H1 (cell line): ENCODE measurements around the gene GRAMD1B. TPM values are rescaled to one million over a fixed set of nuclear protein-coding genes. Genes with fewer than 3 reads are reported as not detected.

Experiments
- CTCF ChIA-PET: fragments of 300-600 bp; sonication (Branson Sonifier 250); formaldehyde crosslinking; loops from one replicate; lab custom pipeline; 2021; ENCODE audit not compliant: partially characterized antibody; lab: Charles Lee
- POLR2A ChIA-PET: fragments of 300-600 bp; sonication (Branson Sonifier 250); formaldehyde crosslinking; loops from one replicate; lab custom pipeline; 2021; ENCODE audit warnings: inconsistent platforms; ENCODE audit not compliant: partially characterized antibody; lab: Charles Lee
- DNase-seq, 2 experiments: peaks; one replicate each; pipeline versions ENCODE4 v3.0.0 to v3.0.0-alpha.2; 2010 to 2022; ENCODE audit warnings: low spot score in 2 of 2, low read depth in 1 of 2, mixed read lengths in 1 of 2
- FAIRE-seq: peaks from 2 replicates; lab custom pipeline; 2011; peaks lifted over from hg19 to GRCh38; lab: Jason Lieb, UNC
- H2AFZ ChIP-seq: 2 replicates; pipeline ENCODE4 v1.8.1; 2012; ENCODE audit warnings: low read length, inconsistent platforms
- H2AK5ac ChIP-seq: 2 replicates; pipeline ENCODE4 v1.6.1; 2013; ENCODE audit warnings: low read depth, low read length
- H2BK120ac ChIP-seq: replicated peaks from 2 replicates; pipeline ENCODE3; 2013; ENCODE audit warnings: low read depth, low read length, inconsistent platforms
- H2BK12ac ChIP-seq: 2 replicates; pipeline ENCODE4 v1.6.1; 2013; ENCODE audit warnings: low read depth, low read length
- H2BK15ac ChIP-seq: 2 replicates; pipeline ENCODE4 v1.6.1; 2013; ENCODE audit warnings: low read length
- H2BK20ac ChIP-seq: 2 replicates; pipeline ENCODE4 v1.6.1; 2013; ENCODE audit warnings: low read length
- H2BK5ac ChIP-seq: 2 replicates; pipeline ENCODE4 v1.6.1; 2013; ENCODE audit warnings: low read depth, low read length
- H3K14ac ChIP-seq: 2 replicates; pipeline ENCODE4 v1.6.1; 2013; ENCODE audit warnings: inconsistent platforms; ENCODE audit not compliant: insufficient read length
- H3K18ac ChIP-seq: 2 replicates; pipeline ENCODE4 v1.6.1; 2013; ENCODE audit warnings: low read length; ENCODE audit errors: extremely low read depth
- H3K23ac ChIP-seq: 2 replicates; pipeline ENCODE4 v1.6.1; 2013; ENCODE audit warnings: inconsistent platforms; ENCODE audit not compliant: insufficient read length
- H3K23me2 ChIP-seq: 2 replicates; pipeline ENCODE4 v1.6.1; 2013; ENCODE audit warnings: low read depth, low read length
- H3K27ac ChIP-seq: 2 replicates; pipeline ENCODE4 v1.6.1; 2011; ENCODE audit warnings: low read depth, low read length, inconsistent platforms
- H3K27me3 ChIP-seq, 4 experiments: replicated peaks in 1 of 4; 1 replicate in 1 of 4; 2 replicates in 3 of 4; pipeline versions ENCODE4 v1.6.1 to v1.8.1; 2011 to 2013; ENCODE audit warnings: low read length in 3 of 4, mild to moderate bottlenecking in 3 of 4, inconsistent platforms in 2 of 4, mixed read lengths in 2 of 4, moderate library complexity in 1 of 4; ENCODE audit not compliant: control insufficient read depth in 3 of 4, insufficient read depth in 3 of 4; ENCODE audit errors: extremely low read depth in 1 of 4
- H3K36me3 ChIP-seq, 4 experiments: 2 replicates each; pipeline versions ENCODE4 v1.6.1 to v1.8.1; 2011 to 2013; ENCODE audit warnings: mild to moderate bottlenecking in 4 of 4, low read length in 3 of 4, moderate library complexity in 2 of 4, control low read depth in 1 of 4, inconsistent platforms in 1 of 4; ENCODE audit not compliant: insufficient read depth in 4 of 4, control insufficient read depth in 2 of 4
- H3K4ac ChIP-seq: replicated peaks from 2 replicates; pipeline ENCODE3; 2013; ENCODE audit warnings: low read length, low read depth, mixed read lengths, inconsistent platforms; ENCODE audit not compliant: insufficient read length
- H3K4me1 ChIP-seq, 4 experiments: replicated peaks in 1 of 4; 1 replicate in 1 of 4; 2 replicates in 3 of 4; pipeline versions ENCODE4 v1.6.1 to v1.8.1; 2011 to 2013; ENCODE audit warnings: low read length in 3 of 4, inconsistent platforms in 2 of 4, mixed read lengths in 1 of 4; ENCODE audit not compliant: insufficient read depth in 4 of 4, control insufficient read depth in 3 of 4
- H3K4me2 ChIP-seq, 2 experiments: 2 replicates each; pipeline versions ENCODE4 v1.6.1 to v1.8.1; 2011 to 2013; ENCODE audit warnings: low read depth in 2 of 2, low read length in 2 of 2, control low read depth in 1 of 2, inconsistent platforms in 1 of 2, mild to moderate bottlenecking in 1 of 2; ENCODE audit not compliant: insufficient read depth in 1 of 2
- H3K4me3 ChIP-seq, 4 experiments: fragments of 200-600, 300-600 bp in 1 of 4; sonication (generic), shearing (Covaris generic), sonication (Bioruptor Twin) in 1 of 4; 2 replicates each; pipeline versions ENCODE4 v1.5.1 to v1.8.1; 2011 to 2016; ENCODE audit warnings: low read length in 4 of 4, low read depth in 3 of 4, control low read depth in 2 of 4, inconsistent platforms in 2 of 4, mild to moderate bottlenecking in 2 of 4, mixed read lengths in 1 of 4, moderate library complexity in 1 of 4; ENCODE audit not compliant: insufficient read depth in 2 of 4; ENCODE audit errors: extremely low read depth in 1 of 4
- H3K56ac ChIP-seq: replicated peaks from 2 replicates; pipeline ENCODE3; 2013; ENCODE audit warnings: low read depth, mild to moderate bottlenecking, mixed read lengths, low read length, inconsistent platforms; ENCODE audit not compliant: insufficient read length
- H3K79me1 ChIP-seq: 2 replicates; pipeline ENCODE4 v1.6.1; 2013; ENCODE audit warnings: low read depth, low read length, control low read depth
- H3K79me2 ChIP-seq, 2 experiments: 2 replicates each; pipeline versions ENCODE4 v1.6.1 to v1.8.1; 2012 to 2013; ENCODE audit warnings: low read length in 2 of 2, mild to moderate bottlenecking in 2 of 2, inconsistent platforms in 1 of 2; ENCODE audit not compliant: insufficient read depth in 2 of 2, control insufficient read depth in 1 of 2
- H3K9ac ChIP-seq, 4 experiments: replicated peaks in 1 of 4; 1 replicate in 1 of 4; 2 replicates in 3 of 4; pipeline versions ENCODE4 v1.6.1 to v1.8.1; 2011 to 2013; ENCODE audit warnings: low read depth in 3 of 4, low read length in 3 of 4, control low read depth in 2 of 4, mild to moderate bottlenecking in 2 of 4, moderate library complexity in 2 of 4, inconsistent platforms in 1 of 4; ENCODE audit errors: extremely low read depth in 1 of 4
- H3K9me3 ChIP-seq, 2 experiments: 2 replicates each; pipeline versions ENCODE4 v1.6.1 to v1.8.1; 2012 to 2013; ENCODE audit warnings: mild to moderate bottlenecking in 2 of 2, moderate library complexity in 2 of 2, control low read depth in 1 of 2, inconsistent platforms in 1 of 2, low read depth in 1 of 2, low read length in 1 of 2, mixed read lengths in 1 of 2; ENCODE audit not compliant: insufficient read depth in 2 of 2
- H4K20me1 ChIP-seq, 2 experiments: replicated peaks in 1 of 2; 2 replicates each; pipeline versions ENCODE3 to v1.8.1; 2011 to 2013; ENCODE audit warnings: inconsistent platforms in 2 of 2, low read length in 2 of 2, mild to moderate bottlenecking in 1 of 2; ENCODE audit not compliant: insufficient read depth in 2 of 2, control insufficient read depth in 1 of 2
- H4K5ac ChIP-seq: 2 replicates; pipeline ENCODE4 v1.6.1; 2013; ENCODE audit warnings: low read length, low read depth, mixed read lengths, inconsistent platforms; ENCODE audit not compliant: insufficient read length
- H4K8ac ChIP-seq: 2 replicates; pipeline ENCODE4 v1.8.0; 2013; ENCODE audit warnings: mild to moderate bottlenecking, moderate library complexity, low read length, inconsistent platforms; ENCODE audit not compliant: insufficient read depth; ENCODE audit errors: extremely low read depth
- H4K91ac ChIP-seq: replicated peaks from 2 replicates; pipeline ENCODE3; 2013; ENCODE audit warnings: low read length, mixed read lengths, inconsistent platforms; ENCODE audit not compliant: insufficient read length
- FOSL1 ChIP-seq: IDR thresholded peaks from 2 replicates; pipeline ENCODE4 v1.6.1; 2011; ENCODE audit warnings: mild to moderate bottlenecking, low read depth, low read length, moderate library complexity; ENCODE audit not compliant: insufficient read depth
- WGBS, 2 experiments: shearing (Covaris generic) in 1 of 2; methylation state at CpG; one replicate each; pipeline versions ENCODE4 v1.1.6 to v1.1.7; 2013 to 2015; ENCODE audit warnings: low lambda C conversion rate in 2 of 2, mixed read lengths in 2 of 2, inconsistent platforms in 1 of 2, low coverage in 1 of 2, missing lambda C conversion rate in 1 of 2; ENCODE audit not compliant: insufficient replicate concordance in 2 of 2, insufficient coverage in 1 of 2, insufficient read length in 1 of 2; ENCODE audit errors: extremely low coverage in 1 of 2, missing lambda C conversion rate in 1 of 2; 5-methylcytosine and 5-hydroxymethylcytosine counted together
- polyA plus RNA-seq, 7 experiments: library from polyadenylated mRNA; depleted of rRNA in 3 of 7; stranded (reverse) in 5 of 7; unstranded in 2 of 7; fragments of >200 nt in 5 of 7; fragments of 200-250 nt in 2 of 7; gene quantifications; 1 replicate in 5 of 7; 2 replicates in 1 of 7; 4 replicates in 1 of 7; pipeline versions ENCODE4 v1.2.1 to v1.2.3, GENCODE V29; 2011 to 2013; ENCODE audit warnings: missing spikeins in 2 of 7, mixed read lengths in 2 of 7
- total RNA-seq: library from RNA; stranded (reverse); fragmentation: NEBNext Ultra II Directional; extraction: Animal tissue kit (Norgen Biotek cat#: 25700); gene quantifications from 2 replicates; pipeline ENCODE4 v1.2.1, GENCODE V29; 2021
- TF ChIP-seq, protein P1 (sequence below), 3 experiments: IDR thresholded peaks; 1 replicate in 2 of 3; 2 replicates in 1 of 3; pipeline versions ENCODE4 v1.5.1 to v1.6.1; 2011; ENCODE audit warnings: low read length in 3 of 3, mild to moderate bottlenecking in 3 of 3, inconsistent platforms in 2 of 3, low read depth in 1 of 3, moderate library complexity in 1 of 3; ENCODE audit not compliant: insufficient read depth in 1 of 3; ENCODE audit errors: control extremely low read depth in 1 of 3

GRAMD1B gene
- total and polyA plus RNA-seq, 2 of the 8 experiments (the other 6 are each of a cell fraction or from before 2014, with no cell fraction given) = 10.1 to 21.2 TPM

- no peak overlapping the region for H2BK15ac ChIP-seq
- no peak overlapping the region; the same call in 1 of the 2 replicates for H2AK5ac ChIP-seq
- H3K79me2 ChIP-seq = 0 out of 4 replicates have a peak, but pooled peaks cover 0 to 4% of the 10 kb centered on the region in 2 experiments
- no peaks in the 10 kb centered on the region for H3K9me3 ChIP-seq
- no peak overlapping the region for H2AFZ ChIP-seq
- no peak overlapping the region for H3K9ac ChIP-seq
- H3K4ac ChIP-seq = no peak overlapping the region
- H2BK120ac ChIP-seq = no peak overlapping the region
- no peak overlapping the region; the same call in 1 of the 2 replicates for H2BK5ac ChIP-seq
- H3K18ac ChIP-seq = no peak overlapping the region
- no peak overlapping the region for H4K5ac ChIP-seq
- FAIRE-seq (no peak), DNase-seq (no peak)
- ChIA-PET CTCF (interaction anchor here (0.7 to 4.7 kb wide), 13 partner anchors 11 to 114 kb away, joined by 3 to 32 read pairs (median 5); no protein-coding TSS in a partner anchor), POLR2A (interaction anchor here (1.3 kb wide), 1 partner anchor 10 kb away, joined by 3 read pairs; no protein-coding TSS in a partner anchor)
- no peak overlapping the region for H3K14ac ChIP-seq
- TF ChIP-seq, protein P1, sequence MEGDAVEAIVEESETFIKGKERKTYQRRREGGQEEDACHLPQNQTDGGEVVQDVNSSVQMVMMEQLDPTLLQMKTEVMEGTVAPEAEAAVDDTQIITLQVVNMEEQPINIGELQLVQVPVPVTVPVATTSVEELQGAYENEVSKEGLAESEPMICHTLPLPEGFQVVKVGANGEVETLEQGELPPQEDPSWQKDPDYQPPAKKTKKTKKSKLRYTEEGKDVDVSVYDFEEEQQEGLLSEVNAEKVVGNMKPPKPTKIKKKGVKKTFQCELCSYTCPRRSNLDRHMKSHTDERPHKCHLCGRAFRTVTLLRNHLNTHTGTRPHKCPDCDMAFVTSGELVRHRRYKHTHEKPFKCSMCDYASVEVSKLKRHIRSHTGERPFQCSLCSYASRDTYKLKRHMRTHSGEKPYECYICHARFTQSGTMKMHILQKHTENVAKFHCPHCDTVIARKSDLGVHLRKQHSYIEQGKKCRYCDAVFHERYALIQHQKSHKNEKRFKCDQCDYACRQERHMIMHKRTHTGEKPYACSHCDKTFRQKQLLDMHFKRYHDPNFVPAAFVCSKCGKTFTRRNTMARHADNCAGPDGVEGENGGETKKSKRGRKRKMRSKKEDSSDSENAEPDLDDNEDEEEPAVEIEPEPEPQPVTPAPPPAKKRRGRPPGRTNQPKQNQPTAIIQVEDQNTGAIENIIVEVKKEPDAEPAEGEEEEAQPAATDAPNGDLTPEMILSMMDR (IDR thresholded peaks at IDR 0.05; ENCODE audit: control extremely low read depth in 1 of 3, insufficient read depth in 1 of 3, low read depth in 1 of 3, low read length in 3 of 3) = peak in 1 of 3 experiments; percentile 2; a peak in 1 of 4 replicates
- no peak for TF ChIP-seq FOSL1
- no peaks in the 10 kb centered on the region for H3K27me3 ChIP-seq
- no peak overlapping the region for H4K91ac ChIP-seq
- no peak overlapping the region for H3K56ac ChIP-seq
- H3K36me3 ChIP-seq = no peaks in the 10 kb centered on the region
- H2BK12ac ChIP-seq = no peak overlapping the region
- no peak overlapping the region for H3K23ac ChIP-seq
- peaks cover 10 to 28% (median 15%) of the 10 kb centered on the region in 4 experiments; a peak in 6 of 7 replicates for H3K4me1 ChIP-seq
- H3K4me2 ChIP-seq = no peak overlapping the region
- H3K27ac ChIP-seq = no peak overlapping the region
- H3K4me3 ChIP-seq = no peak overlapping the region
- H3K23me2 ChIP-seq = no peaks in the 10 kb centered on the region; the same call in 1 of the 2 replicates
- WGBS, 2 experiments = 84% methylated on average over 7 of the region's 7 CpGs; no CpG with 5 or more reads in 1 of the 2 experiments
- no peak overlapping the region for H2BK20ac ChIP-seq
- H4K20me1 ChIP-seq = no peaks in the 10 kb centered on the region
- no peak overlapping the region for H4K8ac ChIP-seq
- H3K79me1 ChIP-seq = no peaks in the 10 kb centered on the region; the same call in 1 of the 2 replicates
Measured at GRCh38 chr11:123526918-123527317, 96.8 kb downstream of the GRAMD1B start.
